H4 (cell line): ENCODE data around the gene EGLN2. TPM values are rescaled to one million over a fixed set of nuclear protein-coding genes. Genes with fewer than 3 reads are reported as not detected.
"Not testable (repeated sequence)": the region's sequence is repeated elsewhere in the genome, so short reads cannot be mapped to it uniquely, and the experiment has no call there.

Experiments used
- DNase-seq: peaks from one replicate; pipeline ENCODE4 v3.0.0-alpha.2; 2015; ENCODE audit warnings: low spot score
- total RNA-seq: library from RNA; depleted of rRNA; stranded (reverse); fragments of >200 nt; shearing (Covaris generic); gene quantifications from 2 replicates; pipeline ENCODE4 v1.2.3, GENCODE V29; 2014; rRNA removed

Gene EGLN2
- total RNA-seq, 1 experiment from 2014 or later = 25.7 TPM

- DNase-seq = not testable (repeated sequence)
Measured at GRCh38 chr19:40842997-40843652, 44.1 kb downstream of the EGLN2 start.

GRCh38 chr19:40843653-40844052 is 44.7 kb downstream of the EGLN2 start:
- DNase-seq = not testable (repeated sequence)

- not testable (repeated sequence) for DNase-seq
Measured at GRCh38 chr19:40846722-40847121, 47.7 kb downstream of the EGLN2 start.

GRCh38 chr19:40850277-40850676 is 51.3 kb downstream of the EGLN2 start, which contains the start of gene CYP2A6:
TSS of gene CYP2A6 (minus strand) at chr19:40850447. CDS start at chr19:40850426, 21 bp downstream.
- DNase-seq = not testable (repeated sequence)

- DNase-seq = not testable (repeated sequence)
Measured at GRCh38 chr19:40852467-40853152, 53.6 kb downstream of the EGLN2 start.

Other genes starting within 250 kb of the EGLN2 start
- 26.6 and 30.9 TPM in 2 replicates for gene SHKBP1, start 222.3 kb upstream of the EGLN2 start, total RNA-seq
- 4.7 and 5.6 TPM in 2 replicates for gene LTBP4, start 197.8 kb upstream of the EGLN2 start, total RNA-seq
- gene NUMBL, start 108.5 kb upstream of the EGLN2 start, total RNA-seq = 18.4 TPM in 2 replicates
- gene COQ8B, start 82.3 kb upstream of the EGLN2 start, total RNA-seq = 11.9 and 19.1 TPM in 2 replicates
- 4.0 and 5.1 TPM in 2 replicates for gene ITPKC, start 82.1 kb upstream of the EGLN2 start, total RNA-seq
- 0.21 and 0.39 TPM in 2 replicates for gene ACTMAP, start 48.7 kb upstream of the EGLN2 start, total RNA-seq
- 42.3 and 71.7 TPM in 2 replicates for gene SNRPA, start 48.0 kb upstream of the EGLN2 start, total RNA-seq
- gene MIA, start 23.7 kb upstream of the EGLN2 start, total RNA-seq = 1.1 TPM in 1 of 2 replicates, not detected in the other
- 15.9 and 18.8 TPM in 2 replicates for gene RAB4B, start 20.9 kb upstream of the EGLN2 start, total RNA-seq
- gene CYP2A6, start 51.3 kb downstream of the EGLN2 start, total RNA-seq = not detected in 2 replicates
- gene CYP2A7, start 83.0 kb downstream of the EGLN2 start, total RNA-seq = not detected in 2 replicates
- gene CYP2B6, start 192.1 kb downstream of the EGLN2 start, total RNA-seq = not detected in 2 replicates